Mucosa of descending colon (tissue), 3 donors: ENCODE measurements around the gene GDF2. TPM values are rescaled to one million over a fixed set of nuclear protein-coding genes. Genes with fewer than 3 reads are reported as not detected.

ENCODE experiments used
- ATAC-seq: fragments of 200-7000 bp; cut with Tn5 transposase; one replicate; pipeline ENCODE4 v1.9.1; 2020; ENCODE audit warnings: mild to moderate bottlenecking, moderate library complexity
- DNase-seq, 3 donors: peaks; one replicate each; pipeline ENCODE4 v3.0.0-alpha.2; 2020
- H3K36me3 ChIP-seq: fragments of 200-600 bp; one replicate; pipeline ENCODE4 v1.8.0; 2021; ENCODE audit warnings: low read depth, mild to moderate bottlenecking
- H3K4me1 ChIP-seq: fragments of 200-600 bp; one replicate; pipeline ENCODE4 v1.8.0; 2021; ENCODE audit warnings: low read depth, mild to moderate bottlenecking
- H3K4me3 ChIP-seq: fragments of 200-600 bp; one replicate; pipeline ENCODE4 v1.8.0; 2021; ENCODE audit warnings: mild to moderate bottlenecking
- H3K9me3 ChIP-seq: fragments of 200-600 bp; one replicate; pipeline ENCODE4 v1.8.0; 2021; ENCODE audit warnings: mild to moderate bottlenecking
- intact Hi-C, 2 donors: fragments of 100-400 bp; cut with DNase I in 1 of 2; cut with micrococcal nuclease in 1 of 2; formaldehyde crosslinking; loops; one replicate each; pipeline versions ENCODE4 v1.11.0 to v1.11.1; 2022; cut with DNase I, micrococcal nuclease
- total RNA-seq, 3 donors: library from RNA; stranded (reverse); fragmentation: NEBNext Ultra II Directional in 2 of 3; extraction: Animal tissue kit (Norgen Biotek cat#: 25700) in 2 of 3; gene quantifications; one replicate each; pipeline versions ENCODE4 v1.2.1 to v1.2.4, GENCODE V29; 2021 to 2023
- TF ChIP-seq, protein P1 (sequence below): fragments of 200-600 bp; IDR thresholded peaks from one replicate; pipeline ENCODE4 v1.8.0; 2022; ENCODE audit warnings: antibody characterized with exemption, mild to moderate bottlenecking
- donor health status: DM: no; HTN: no; CAD: no; lungs with moderate emphysema.
- donor health status: DM: no; HTN: no; CAD: no.
- donor health status: DM: no; HTN: yes; CAD: no.

GDF2 gene
- total RNA-seq, 3 donors from 2014 or later: not detected

DNA sequence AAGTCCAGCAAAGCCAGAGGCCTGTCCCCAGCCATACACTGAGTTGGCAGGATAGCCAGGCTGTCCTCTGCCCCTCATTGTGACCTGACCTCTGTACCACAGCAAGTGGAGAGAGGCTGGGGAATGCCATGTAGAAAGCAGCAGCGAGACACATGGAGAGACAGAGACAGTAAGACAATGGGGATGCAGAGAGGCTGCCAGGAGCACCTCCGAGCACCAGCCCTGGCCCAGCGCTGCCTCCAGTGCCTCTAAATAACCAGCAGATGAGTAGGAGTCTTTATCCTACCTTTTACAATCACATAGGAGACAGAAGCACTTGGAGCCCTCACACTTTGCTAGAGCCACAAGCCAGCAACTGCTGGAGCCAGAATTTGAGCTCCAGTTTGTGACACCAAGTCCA, 8.1 kb downstream of the GDF2 start:
- TF ChIP-seq, protein P1, sequence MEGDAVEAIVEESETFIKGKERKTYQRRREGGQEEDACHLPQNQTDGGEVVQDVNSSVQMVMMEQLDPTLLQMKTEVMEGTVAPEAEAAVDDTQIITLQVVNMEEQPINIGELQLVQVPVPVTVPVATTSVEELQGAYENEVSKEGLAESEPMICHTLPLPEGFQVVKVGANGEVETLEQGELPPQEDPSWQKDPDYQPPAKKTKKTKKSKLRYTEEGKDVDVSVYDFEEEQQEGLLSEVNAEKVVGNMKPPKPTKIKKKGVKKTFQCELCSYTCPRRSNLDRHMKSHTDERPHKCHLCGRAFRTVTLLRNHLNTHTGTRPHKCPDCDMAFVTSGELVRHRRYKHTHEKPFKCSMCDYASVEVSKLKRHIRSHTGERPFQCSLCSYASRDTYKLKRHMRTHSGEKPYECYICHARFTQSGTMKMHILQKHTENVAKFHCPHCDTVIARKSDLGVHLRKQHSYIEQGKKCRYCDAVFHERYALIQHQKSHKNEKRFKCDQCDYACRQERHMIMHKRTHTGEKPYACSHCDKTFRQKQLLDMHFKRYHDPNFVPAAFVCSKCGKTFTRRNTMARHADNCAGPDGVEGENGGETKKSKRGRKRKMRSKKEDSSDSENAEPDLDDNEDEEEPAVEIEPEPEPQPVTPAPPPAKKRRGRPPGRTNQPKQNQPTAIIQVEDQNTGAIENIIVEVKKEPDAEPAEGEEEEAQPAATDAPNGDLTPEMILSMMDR: no peak
- Histone ChIP-seq H3K4me3 (no peak overlapping the region), H3K4me1 (peaks cover 22% of the 10 kb centered on the region), H3K36me3 (no peaks in the 10 kb centered on the region), H3K9me3 (no peaks in the 10 kb centered on the region)
- ATAC-seq (peak; percentile 2), DNase-seq (no peak)
- intact Hi-C loops: no loop called here

DNA sequence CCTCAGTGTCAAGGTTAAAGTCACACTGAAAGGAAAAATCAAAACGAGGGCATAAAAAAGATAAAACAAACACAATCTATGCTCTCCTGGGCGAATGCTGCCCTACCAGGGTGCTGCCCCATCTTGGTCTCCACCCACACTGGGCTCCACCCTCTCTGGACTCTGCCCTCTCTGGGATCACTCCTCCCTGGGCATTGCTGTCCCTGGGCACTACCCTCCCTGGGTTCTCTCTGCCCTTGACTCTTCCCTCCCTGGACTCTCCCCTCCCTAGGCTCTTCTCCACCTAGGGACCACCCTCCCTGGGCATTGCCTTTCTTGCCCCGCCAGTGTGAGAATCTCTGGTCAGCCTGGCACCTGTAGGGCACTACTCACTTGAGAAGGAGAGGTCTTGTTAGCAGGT, 8.6 kb downstream of the GDF2 start:
- ATAC-seq (peak; percentile 99), DNase-seq (peak; percentile 84 to 92 (median 90))
- Histone ChIP-seq H3K36me3 (no peaks in the 10 kb centered on the region), H3K9me3 (no peaks in the 10 kb centered on the region), H3K4me3 (no peak overlapping the region), H3K4me1 (peaks cover 22% of the 10 kb centered on the region)
- TF ChIP-seq, protein P1: no peak
- intact Hi-C loops: no loop called here

DNA sequence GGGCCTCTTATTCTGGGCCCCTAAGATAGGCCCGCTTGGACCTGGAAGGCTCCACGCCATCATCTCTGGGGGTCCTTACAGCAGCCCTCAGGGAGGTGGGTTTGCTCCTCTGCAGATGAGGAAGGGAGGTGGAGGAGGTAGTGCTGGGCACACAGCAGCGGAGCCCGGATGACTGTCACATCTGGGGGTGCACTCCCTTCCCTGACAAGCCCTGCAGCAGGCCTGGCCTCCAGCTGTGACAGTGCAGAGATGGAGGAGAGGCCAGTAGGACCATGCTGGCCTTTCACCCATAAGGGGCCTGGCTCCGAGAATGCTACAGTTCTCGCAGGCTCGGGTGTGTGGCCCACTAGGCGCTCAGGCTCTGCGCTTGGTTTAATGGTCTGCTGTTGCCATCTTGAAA, 9.2 kb downstream of the GDF2 start:
- TF ChIP-seq, protein P1: no peak
- H3K36me3 ChIP-seq: no peaks in the 10 kb centered on the region

DNA sequence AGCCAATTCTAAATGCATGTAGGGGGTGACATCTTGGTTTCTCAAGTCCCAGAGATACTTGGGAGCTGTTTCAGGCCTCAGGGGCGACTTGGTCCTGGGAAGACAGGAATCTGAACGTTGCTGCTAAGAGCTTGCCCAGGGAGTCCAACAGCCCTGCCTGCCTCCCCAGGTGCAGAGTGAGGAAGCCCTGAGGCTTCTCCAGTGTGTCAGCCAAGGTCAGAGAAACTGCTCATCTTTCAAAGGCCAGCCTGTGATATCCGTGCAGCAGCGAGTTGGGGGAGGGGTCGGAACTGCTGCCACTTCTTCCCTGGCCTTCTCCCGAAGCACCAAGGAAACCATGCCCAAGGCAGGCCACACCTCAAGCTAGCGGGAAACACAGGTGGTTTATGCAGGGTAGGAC, 9.7 kb downstream of the GDF2 start:
- TF ChIP-seq, protein P1: no peak
- intact Hi-C loops: no loop called here

More for the DNA sequence above, 9.2 kb downstream of the GDF2 start:
- intact Hi-C loops: no loop called here
- ATAC-seq (no peak), DNase-seq (no peak)
- H3K9me3 ChIP-seq: no peaks in the 10 kb centered on the region
- peaks cover 19% of the 10 kb centered on the region for H3K4me1 ChIP-seq
- H3K4me3 ChIP-seq: no peak overlapping the region

DNA sequence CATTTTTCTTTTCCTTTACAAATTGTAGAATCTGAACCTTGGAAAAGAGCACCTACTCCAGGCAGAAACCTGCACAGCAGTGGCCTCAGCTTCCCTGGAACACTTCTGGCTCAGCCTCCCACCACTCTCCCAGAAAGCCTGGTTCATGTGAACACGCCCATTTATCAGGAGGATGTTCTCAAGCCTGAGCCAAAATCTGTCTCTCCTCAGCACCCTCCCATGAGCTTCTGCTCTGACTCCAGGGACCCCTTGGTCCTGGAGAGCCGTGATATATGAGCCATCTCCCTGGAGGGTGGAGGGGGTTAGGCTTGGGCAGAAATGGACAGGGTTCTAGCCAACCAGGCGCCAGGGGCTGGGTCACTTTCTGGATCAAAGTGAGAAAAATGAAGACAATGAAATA, 10.1 kb downstream of the GDF2 start:
- intact Hi-C loops: no loop called here
- Histone ChIP-seq H3K4me1 (peaks cover 19% of the 10 kb centered on the region), H3K36me3 (no peaks in the 10 kb centered on the region), H3K4me3 (no peak overlapping the region), H3K9me3 (no peaks in the 10 kb centered on the region)
- TF ChIP-seq, protein P1: no peak
- ATAC-seq (no peak), DNase-seq (no peak)

More for the DNA sequence above, 9.7 kb downstream of the GDF2 start:
- Histone ChIP-seq H3K36me3 (no peaks in the 10 kb centered on the region), H3K4me3 (no peak overlapping the region), H3K4me1 (peaks cover 19% of the 10 kb centered on the region), H3K9me3 (no peaks in the 10 kb centered on the region)
- ATAC-seq: no peak
- no peak for DNase-seq

DNA sequence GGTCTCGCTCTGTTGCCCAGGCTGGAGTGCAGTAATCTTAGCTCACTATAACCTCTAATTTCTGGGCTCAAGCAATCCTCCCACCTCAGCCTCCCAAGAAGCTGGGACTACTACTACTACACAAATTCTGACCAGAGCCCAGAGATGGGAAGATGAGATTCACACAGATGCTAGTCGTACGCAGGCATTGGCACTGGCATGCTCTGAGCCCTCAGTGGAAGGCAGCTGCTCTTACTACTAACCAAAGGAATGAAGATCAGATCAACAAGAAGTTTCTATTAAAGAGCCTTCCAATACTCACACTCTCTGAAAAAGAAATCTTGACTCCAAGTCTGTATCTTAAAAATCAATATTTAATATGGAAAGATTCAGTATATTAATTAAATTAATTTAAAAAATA, 10.7 kb downstream of the GDF2 start:
- intact Hi-C loops: no loop called here
- TF ChIP-seq, protein P1: no peak
- ATAC-seq (no peak), DNase-seq (no peak)
- Histone ChIP-seq H3K4me3 (no peak overlapping the region), H3K4me1 (peaks cover 19% of the 10 kb centered on the region), H3K36me3 (no peaks in the 10 kb centered on the region), H3K9me3 (no peaks in the 10 kb centered on the region)
